Kidney (tissue), 14 donors: ENCODE data around the gene FAM89B. TPM values are rescaled to one million over a fixed set of nuclear protein-coding genes. Genes with fewer than 3 reads are reported as not detected.

Experiments used
- DNase-seq, 5 donors: peaks; one replicate each; pipeline ENCODE4 v3.0.0-alpha.2; 2013 to 2020
- FAIRE-seq: peaks from 2 replicates; lab custom pipeline; 2012; peaks lifted over from hg19 to GRCh38; lab: Jason Lieb, UNC
- H3K27ac ChIP-seq, 2 donors: one replicate each; pipeline ENCODE4 v1.7.0; 2013; ENCODE audit warnings: low read depth in 2 of 2, low read length in 2 of 2, inconsistent platforms in 1 of 2
- H3K27me3 ChIP-seq: one replicate; pipeline ENCODE4 v1.7.1; 2013; ENCODE audit warnings: low read length, inconsistent platforms; ENCODE audit not compliant: control insufficient read depth, insufficient read depth
- H3K36me3 ChIP-seq, 3 donors: one replicate each; pipeline versions ENCODE4 v1.7.0 to v1.7.1; 2013; ENCODE audit warnings: low read length in 3 of 3, control low read depth in 1 of 3, inconsistent platforms in 1 of 3; ENCODE audit not compliant: insufficient read depth in 3 of 3, control insufficient read depth in 2 of 3
- H3K4me1 ChIP-seq, 3 donors: one replicate each; pipeline versions ENCODE4 v1.7.0 to v1.7.1; 2013; ENCODE audit warnings: low read length in 3 of 3, inconsistent platforms in 1 of 3, low read depth in 1 of 3; ENCODE audit not compliant: control insufficient read depth in 2 of 3, insufficient read depth in 2 of 3
- H3K4me3 ChIP-seq, 3 donors: one replicate each; pipeline versions ENCODE4 v1.7.0 to v1.8.1; 2013; ENCODE audit warnings: low read length in 3 of 3, control low read depth in 1 of 3, inconsistent platforms in 1 of 3
- H3K9ac ChIP-seq, 3 donors: one replicate each; pipeline versions ENCODE4 v1.7.0 to v1.7.1; 2013; ENCODE audit warnings: low read length in 3 of 3, control low read depth in 1 of 3, inconsistent platforms in 1 of 3
- H3K9me3 ChIP-seq, 3 donors: one replicate each; pipeline versions ENCODE4 v1.7.0 to v1.7.1; 2013; ENCODE audit warnings: low read length in 3 of 3, control low read depth in 1 of 3, inconsistent platforms in 1 of 3; ENCODE audit not compliant: control insufficient read depth in 2 of 3, insufficient read depth in 1 of 3
- intact Hi-C: fragments of 100-400 bp; cut with DNase I; formaldehyde crosslinking; loops from one replicate; pipeline ENCODE4 v1.11.1; 2022
- polyA plus RNA-seq: library from polyadenylated mRNA; stranded (reverse); fragments of 350-450 nt; fragmentation: Illumina TruSeq; extraction: RNeasy Lipid Tissue Mini Kit (QIAGEN cat#74804); gene quantifications from one replicate; pipeline ENCODE4 v1.2.3, GENCODE V29; 2014; ENCODE audit warnings: low read depth, low replicate concordance; ENCODE audit not compliant: insufficient read depth
- total RNA-seq: library from RNA; stranded (reverse); fragmentation: NEBNext Ultra II Directional; extraction: Animal tissue kit (Norgen Biotek cat#: 25700); gene quantifications from one replicate; pipeline ENCODE4 v1.2.1, GENCODE V29; 2021
- TF ChIP-seq, protein P1 (sequence below): IDR thresholded peaks from 3 replicates; pipeline ENCODE4 v1.5.1; 2012; ENCODE audit warnings: mild to moderate bottlenecking, moderate library complexity, borderline replicate concordance; ENCODE audit not compliant: insufficient read depth; ENCODE audit errors: extremely low read depth
- donor health status: control.
- donor health status: control.
- donor health status: control.
- donor health status: control.
- donor health status: control.
- donor health status: DM: yes; HTN: yes; CAD: no.
- donor health status: Normal renal cell carcinoma (clear cell type).

The FAM89B gene
- total and polyA plus RNA-seq, 2 donors from 2014 or later = 33.5 to 36.7 TPM

DNA sequence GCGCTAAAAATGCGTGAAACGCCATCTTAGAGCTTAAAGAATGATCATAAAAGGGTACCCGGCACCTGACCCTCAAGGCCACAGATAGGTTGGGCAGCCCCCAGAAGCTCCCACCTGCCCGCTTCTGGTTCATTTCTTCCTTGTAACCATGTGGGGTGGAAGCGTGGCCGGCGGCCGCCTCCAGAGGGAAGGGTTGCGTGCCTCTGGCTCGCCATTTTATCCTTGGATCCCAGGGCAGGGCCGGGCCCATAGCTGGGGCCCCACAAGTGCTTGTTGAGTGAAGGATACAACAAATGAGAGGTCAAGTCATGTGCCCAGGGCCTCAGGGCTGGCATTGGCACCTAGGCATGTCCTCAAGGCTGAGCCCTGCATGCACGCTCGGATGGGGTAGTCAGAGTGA lies 49.1 kb downstream of the FAM89B start:
- no peak for DNase-seq
- no peaks in the 10 kb centered on the region for H3K9me3 ChIP-seq
- H3K36me3 ChIP-seq = peaks cover 2 to 13% (median 12%) of the 10 kb centered on the region in 3 donors
- no peaks in the 10 kb centered on the region for H3K27me3 ChIP-seq
- H3K4me1 ChIP-seq = peaks cover 0 to 11% (median 0%) of the 10 kb centered on the region in 3 donors
- H3K4me3 ChIP-seq = no peak overlapping the region
- intact Hi-C loops = no loop called here
- FAIRE-seq = no peak
- H3K9ac ChIP-seq = no peak overlapping the region
- H3K27ac ChIP-seq = no peak overlapping the region
- TF ChIP-seq, protein P1, sequence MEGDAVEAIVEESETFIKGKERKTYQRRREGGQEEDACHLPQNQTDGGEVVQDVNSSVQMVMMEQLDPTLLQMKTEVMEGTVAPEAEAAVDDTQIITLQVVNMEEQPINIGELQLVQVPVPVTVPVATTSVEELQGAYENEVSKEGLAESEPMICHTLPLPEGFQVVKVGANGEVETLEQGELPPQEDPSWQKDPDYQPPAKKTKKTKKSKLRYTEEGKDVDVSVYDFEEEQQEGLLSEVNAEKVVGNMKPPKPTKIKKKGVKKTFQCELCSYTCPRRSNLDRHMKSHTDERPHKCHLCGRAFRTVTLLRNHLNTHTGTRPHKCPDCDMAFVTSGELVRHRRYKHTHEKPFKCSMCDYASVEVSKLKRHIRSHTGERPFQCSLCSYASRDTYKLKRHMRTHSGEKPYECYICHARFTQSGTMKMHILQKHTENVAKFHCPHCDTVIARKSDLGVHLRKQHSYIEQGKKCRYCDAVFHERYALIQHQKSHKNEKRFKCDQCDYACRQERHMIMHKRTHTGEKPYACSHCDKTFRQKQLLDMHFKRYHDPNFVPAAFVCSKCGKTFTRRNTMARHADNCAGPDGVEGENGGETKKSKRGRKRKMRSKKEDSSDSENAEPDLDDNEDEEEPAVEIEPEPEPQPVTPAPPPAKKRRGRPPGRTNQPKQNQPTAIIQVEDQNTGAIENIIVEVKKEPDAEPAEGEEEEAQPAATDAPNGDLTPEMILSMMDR = no peak

DNA sequence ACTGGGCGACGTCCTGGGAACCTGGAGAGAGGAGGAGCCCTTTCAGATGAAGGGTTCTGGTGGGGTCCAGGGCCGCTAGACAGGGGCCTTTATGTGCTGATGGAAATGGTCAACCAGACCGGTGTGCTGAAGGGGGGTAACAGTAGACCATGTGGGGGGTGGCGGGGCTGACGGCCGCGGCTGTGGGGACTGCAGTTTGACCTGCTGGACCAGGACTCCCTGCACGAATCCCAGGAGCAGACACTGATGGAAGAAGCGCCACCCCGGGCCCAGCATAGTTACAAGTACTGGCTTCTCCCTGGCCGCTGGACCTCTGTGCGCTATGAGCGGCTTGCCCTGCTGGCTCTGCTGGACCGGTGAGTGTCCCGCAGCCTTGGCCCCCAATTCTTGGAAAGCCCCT lies 49.7 kb downstream of the FAM89B start:
- no peak overlapping the region for H3K9ac ChIP-seq
- intact Hi-C loops = no loop called here
- DNase-seq (no peak), FAIRE-seq (no peak)
- H3K27ac ChIP-seq = no peak overlapping the region
- no peaks in the 10 kb centered on the region for H3K9me3 ChIP-seq
- no peaks in the 10 kb centered on the region for H3K27me3 ChIP-seq
- TF ChIP-seq, protein P1 = no peak
- H3K4me1 ChIP-seq = peaks cover 0 to 5% (median 0%) of the 10 kb centered on the region in 3 donors
- H3K4me3 ChIP-seq = no peak overlapping the region
- H3K36me3 ChIP-seq = peaks cover 2 to 17% (median 12%) of the 10 kb centered on the region in 3 donors

DNA sequence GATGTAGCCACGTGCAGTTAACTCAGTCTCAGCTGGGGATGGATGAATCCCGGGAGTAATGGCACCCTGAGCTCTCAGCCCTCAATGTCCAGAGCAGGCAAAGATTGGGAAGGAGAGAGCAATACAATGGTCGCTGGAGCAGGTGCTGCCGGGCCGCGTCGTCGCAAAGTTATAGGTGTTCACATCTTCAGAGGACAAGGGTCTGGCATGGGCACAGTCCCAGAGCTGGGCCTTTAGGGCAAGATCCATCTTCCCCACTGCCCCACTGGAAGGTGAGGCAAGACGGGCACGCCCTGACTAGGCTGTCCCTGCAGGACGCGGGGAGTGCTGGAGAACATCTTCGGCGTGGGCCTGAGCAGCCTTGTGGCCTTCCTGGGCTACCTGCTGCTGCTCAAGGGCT lies 50.8 kb downstream of the FAM89B start:
- no peak for DNase-seq
- TF ChIP-seq, protein P1 = no peak
- intact Hi-C loops = no loop called here

More for the DNA sequence above, 50.8 kb downstream of the FAM89B start:
- H3K27me3 ChIP-seq = no peaks in the 10 kb centered on the region
- H3K27ac ChIP-seq = no peak overlapping the region
- H3K36me3 ChIP-seq = peaks cover 4 to 22% (median 14%) of the 10 kb centered on the region in 3 donors
- H3K9ac ChIP-seq = no peak overlapping the region
- no peaks in the 10 kb centered on the region for H3K4me1 ChIP-seq
- H3K9me3 ChIP-seq = no peaks in the 10 kb centered on the region
- FAIRE-seq = no peak
- H3K4me3 ChIP-seq = no peak overlapping the region

Other genes starting within 250 kb of the FAM89B start
- gene DPF2, start 238.7 kb upstream of the FAM89B start, total RNA-seq = 58.5 TPM
- 25.9 TPM for gene DPF2, start 238.7 kb upstream of the FAM89B start, polyA plus RNA-seq
- gene TIGD3, start 217.8 kb upstream of the FAM89B start, total RNA-seq = 0.19 TPM
- 0.95 TPM for gene TIGD3, start 217.8 kb upstream of the FAM89B start, polyA plus RNA-seq
- gene SLC25A45, start 189.9 kb upstream of the FAM89B start, total RNA-seq = 14.7 TPM
- gene SLC25A45, start 189.9 kb upstream of the FAM89B start, polyA plus RNA-seq = 4.1 TPM
- 41.3 TPM for gene FRMD8, start 185.9 kb upstream of the FAM89B start, total RNA-seq
- gene FRMD8, start 185.9 kb upstream of the FAM89B start, polyA plus RNA-seq = 9.4 TPM
- gene NEAT1, start 149.7 kb upstream of the FAM89B start, total RNA-seq = 1,006 TPM
- 595 TPM for gene NEAT1, start 149.7 kb upstream of the FAM89B start, polyA plus RNA-seq
- gene MALAT1, start 73.5 kb upstream of the FAM89B start, total RNA-seq = 15,262 TPM
- 219 TPM for gene MALAT1, start 73.5 kb upstream of the FAM89B start, polyA plus RNA-seq
- 72.2 TPM for gene SCYL1, start 47.5 kb upstream of the FAM89B start, total RNA-seq
- 78.9 TPM for gene SCYL1, start 47.5 kb upstream of the FAM89B start, polyA plus RNA-seq
- 165 TPM for gene LTBP3, start 14.2 kb upstream of the FAM89B start, total RNA-seq
- 61.6 TPM for gene LTBP3, start 14.2 kb upstream of the FAM89B start, polyA plus RNA-seq
- 32.0 TPM for gene ZNRD2, start 2.1 kb upstream of the FAM89B start, total RNA-seq
- 60.4 TPM for gene ZNRD2, start 2.1 kb upstream of the FAM89B start, polyA plus RNA-seq
- gene EHBP1L1, start 3.5 kb downstream of the FAM89B start, total RNA-seq = 95.4 TPM
- gene EHBP1L1, start 3.5 kb downstream of the FAM89B start, polyA plus RNA-seq = 20.5 TPM
- 0.25 TPM for gene KCNK7, start 23.3 kb downstream of the FAM89B start, total RNA-seq
- gene KCNK7, start 23.3 kb downstream of the FAM89B start, polyA plus RNA-seq = not detected
- gene MAP3K11, start 41.7 kb downstream of the FAM89B start, total RNA-seq = 89.1 TPM
- gene MAP3K11, start 41.7 kb downstream of the FAM89B start, polyA plus RNA-seq = 55.7 TPM
- 44.4 TPM for gene PCNX3, start 43.2 kb downstream of the FAM89B start, total RNA-seq
- 13.6 TPM for gene PCNX3, start 43.2 kb downstream of the FAM89B start, polyA plus RNA-seq
- 71.0 TPM for gene SIPA1, start 65.6 kb downstream of the FAM89B start, total RNA-seq
- gene SIPA1, start 65.6 kb downstream of the FAM89B start, polyA plus RNA-seq = 46.4 TPM
- 81.6 TPM for gene RELA, start 90.4 kb downstream of the FAM89B start, total RNA-seq
- gene RELA, start 90.4 kb downstream of the FAM89B start, polyA plus RNA-seq = 34.8 TPM
- 74.7 TPM for gene KAT5, start 139.7 kb downstream of the FAM89B start, total RNA-seq
- gene KAT5, start 139.7 kb downstream of the FAM89B start, polyA plus RNA-seq = 68.4 TPM
- gene RNASEH2C, start 148.3 kb downstream of the FAM89B start, total RNA-seq = 43.7 TPM
- 129 TPM for gene RNASEH2C, start 148.3 kb downstream of the FAM89B start, polyA plus RNA-seq
- 18.3 TPM for gene AP5B1, start 208.4 kb downstream of the FAM89B start, total RNA-seq
- gene AP5B1, start 208.4 kb downstream of the FAM89B start, polyA plus RNA-seq = 6.3 TPM
- gene OVOL1, start 214.5 kb downstream of the FAM89B start, total RNA-seq = 6.6 TPM
- gene OVOL1, start 214.5 kb downstream of the FAM89B start, polyA plus RNA-seq = 6.7 TPM